HG03159 (cell line): Measurements from ENCODE around the gene CRADD.

Experiments used
- ATAC-seq: cut with Tn5 transposase; IDR thresholded peaks from one replicate; pipeline ENCODE4 v1.9.1; 2021; ENCODE audit warnings: mild to moderate bottlenecking, moderate library complexity; ENCODE audit not compliant: unreplicated experiment

The CRADD gene

GRCh38 chr12:93670104-93670503 is 7.1 kb upstream of the CRADD start:
- ATAC-seq = no peak

- no peak for ATAC-seq
Observed at GRCh38 chr12:93671044-93671443, 6.1 kb upstream of the CRADD start.

- ATAC-seq = no peak
Observed at GRCh38 chr12:93673084-93673483, 4.1 kb upstream of the CRADD start.

GRCh38 chr12:93674386-93674785 is 2.8 kb upstream of the CRADD start:
- ATAC-seq = no peak

GRCh38 chr12:93676408-93677194 is 574 bp upstream of the CRADD start:
- ATAC-seq = peak; percentile 23

GRCh38 chr12:93678779-93679178 is 1.6 kb downstream of the CRADD start:
- no peak for ATAC-seq

GRCh38 chr12:93679308-93679925 is 2.2 kb downstream of the CRADD start:
- no peak for ATAC-seq

GRCh38 chr12:93680006-93680405 is 2.8 kb downstream of the CRADD start:
- no peak for ATAC-seq

- ATAC-seq = no peak
Observed at GRCh38 chr12:93682846-93683261, 5.7 kb downstream of the CRADD start.

GRCh38 chr12:93683410-93683809 is 6.2 kb downstream of the CRADD start:
- ATAC-seq = no peak

GRCh38 chr12:93684716-93685115 is 7.5 kb downstream of the CRADD start:
- ATAC-seq = no peak

GRCh38 chr12:93686572-93687356 is 9.6 kb downstream of the CRADD start:
- no peak for ATAC-seq

- ATAC-seq = no peak
Observed at GRCh38 chr12:93689076-93689834, 12.1 kb downstream of the CRADD start.

- no peak for ATAC-seq
Observed at GRCh38 chr12:93696462-93696861, 19.3 kb downstream of the CRADD start.

GRCh38 chr12:93698307-93699092 is 21.3 kb downstream of the CRADD start:
- no peak for ATAC-seq

GRCh38 chr12:93699271-93700145 is 22.3 kb downstream of the CRADD start:
- no peak for ATAC-seq

- ATAC-seq = no peak
Observed at GRCh38 chr12:93702707-93703315, 25.6 kb downstream of the CRADD start.

- ATAC-seq = no peak
Observed at GRCh38 chr12:93704122-93704521, 26.9 kb downstream of the CRADD start.

- no peak for ATAC-seq
Observed at GRCh38 chr12:93704625-93705024, 27.4 kb downstream of the CRADD start.
